Measurements from ENCODE around the gene SLC35F4.

DNA sequence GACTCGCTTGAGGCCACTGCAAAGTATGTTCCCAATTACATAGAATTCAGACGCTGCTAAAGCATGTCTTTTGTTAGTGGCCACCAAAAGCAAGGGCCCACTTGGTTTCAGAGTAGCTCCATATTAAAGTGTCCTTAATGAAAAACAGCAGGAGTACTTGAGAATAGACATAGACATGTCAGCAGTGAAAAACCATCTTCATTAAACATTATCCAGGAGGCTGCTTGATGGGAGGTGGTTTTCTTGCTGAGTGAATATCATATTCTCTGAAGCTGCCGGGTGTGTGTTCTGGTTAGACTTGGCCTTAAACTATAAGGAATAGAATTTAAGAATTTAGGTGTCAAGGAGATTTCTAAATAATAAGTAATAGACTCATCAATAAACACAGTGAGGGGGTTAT lies 292.7 kb downstream of the SLC35F4 start:
- TF ChIP-seq, protein P1, sequence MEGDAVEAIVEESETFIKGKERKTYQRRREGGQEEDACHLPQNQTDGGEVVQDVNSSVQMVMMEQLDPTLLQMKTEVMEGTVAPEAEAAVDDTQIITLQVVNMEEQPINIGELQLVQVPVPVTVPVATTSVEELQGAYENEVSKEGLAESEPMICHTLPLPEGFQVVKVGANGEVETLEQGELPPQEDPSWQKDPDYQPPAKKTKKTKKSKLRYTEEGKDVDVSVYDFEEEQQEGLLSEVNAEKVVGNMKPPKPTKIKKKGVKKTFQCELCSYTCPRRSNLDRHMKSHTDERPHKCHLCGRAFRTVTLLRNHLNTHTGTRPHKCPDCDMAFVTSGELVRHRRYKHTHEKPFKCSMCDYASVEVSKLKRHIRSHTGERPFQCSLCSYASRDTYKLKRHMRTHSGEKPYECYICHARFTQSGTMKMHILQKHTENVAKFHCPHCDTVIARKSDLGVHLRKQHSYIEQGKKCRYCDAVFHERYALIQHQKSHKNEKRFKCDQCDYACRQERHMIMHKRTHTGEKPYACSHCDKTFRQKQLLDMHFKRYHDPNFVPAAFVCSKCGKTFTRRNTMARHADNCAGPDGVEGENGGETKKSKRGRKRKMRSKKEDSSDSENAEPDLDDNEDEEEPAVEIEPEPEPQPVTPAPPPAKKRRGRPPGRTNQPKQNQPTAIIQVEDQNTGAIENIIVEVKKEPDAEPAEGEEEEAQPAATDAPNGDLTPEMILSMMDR (conservative IDR thresholded peaks at IDR 0.05; ENCODE audit: low read depth, low read length) = no peak
- TF ChIP-seq MAFK (IDR thresholded peaks at IDR 0.05; ENCODE audit: low read depth, low read length) (no peak), POLR2A (IDR thresholded peaks at IDR 0.05; ENCODE audit: low read depth, low read length) (no peak), SMC3 (IDR thresholded peaks at IDR 0.05; ENCODE audit: low read depth, low read length) (no peak), RCOR1 (IDR thresholded peaks at IDR 0.05; ENCODE audit: insufficient replicate concordance, low read length) (no peak), RAD21 (IDR thresholded peaks at IDR 0.05; ENCODE audit: low read length) (no peak), BHLHE40 (IDR thresholded peaks at IDR 0.05; ENCODE audit: low read depth, low read length) (no peak), CHD1 (IDR thresholded peaks at IDR 0.05; ENCODE audit: low read depth, low read length) (no peak), NFE2L2 (IDR thresholded peaks at IDR 0.05; ENCODE audit: low read depth, low read length) (no peak), RFX5 (IDR thresholded peaks at IDR 0.05; ENCODE audit: low read depth, low read length) (no peak), MXI1 (IDR thresholded peaks at IDR 0.05; ENCODE audit: borderline replicate concordance, low read depth, low read length) (no peak), USF2 (IDR thresholded peaks at IDR 0.05; ENCODE audit: low read depth, low read length) (no peak)
- TF ChIP-seq, protein P2, sequence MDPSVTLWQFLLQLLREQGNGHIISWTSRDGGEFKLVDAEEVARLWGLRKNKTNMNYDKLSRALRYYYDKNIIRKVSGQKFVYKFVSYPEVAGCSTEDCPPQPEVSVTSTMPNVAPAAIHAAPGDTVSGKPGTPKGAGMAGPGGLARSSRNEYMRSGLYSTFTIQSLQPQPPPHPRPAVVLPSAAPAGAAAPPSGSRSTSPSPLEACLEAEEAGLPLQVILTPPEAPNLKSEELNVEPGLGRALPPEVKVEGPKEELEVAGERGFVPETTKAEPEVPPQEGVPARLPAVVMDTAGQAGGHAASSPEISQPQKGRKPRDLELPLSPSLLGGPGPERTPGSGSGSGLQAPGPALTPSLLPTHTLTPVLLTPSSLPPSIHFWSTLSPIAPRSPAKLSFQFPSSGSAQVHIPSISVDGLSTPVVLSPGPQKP (IDR thresholded peaks at IDR 0.05; ENCODE audit: borderline replicate concordance, low read depth, low read length) = no peak
